Nucleus accumbens (tissue), 56 donors: Measurements from ENCODE around the gene TGFB3.
A peak's percentile ranks its signal among the peaks of the same experiment; 100 is the strongest.

Experiments
- DNase-seq, 56 donors: peaks; one replicate each; lab custom pipeline; 2025; lab: John Stamatoyannopoulos, UW

The TGFB3 gene

GRCh38 chr14:75987201-75987970, 5.6 kb upstream of the TGFB3 start:
- DNase-seq: no peak

- DNase-seq: no peak
These were observed 4.6 kb upstream of the TGFB3 start for GRCh38 chr14:75986439-75986765.

- DNase-seq: peak in 55 of 56 donors; percentile 54 to 97 (median 85)
These were observed 4.0 kb upstream of the TGFB3 start, which contains the start of gene IFT43 for GRCh38 chr14:75985618-75986438. Gene IFT43 (plus strand): TSS chr14:75985763. CDS start chr14:75985787, 24 bp downstream.

- no peak for DNase-seq
These were observed 2.9 kb upstream of the TGFB3 start for GRCh38 chr14:75984674-75985073.

- no peak for DNase-seq
These were observed 1.2 kb upstream of the TGFB3 start for GRCh38 chr14:75983019-75983358.

GRCh38 chr14:75982266-75983018, 647 bp upstream of the TGFB3 start:
- DNase-seq: peak in 55 of 56 donors; percentile 21 to 91 (median 80)

GRCh38 chr14:75980856-75981255, 939 bp downstream of the TGFB3 start:
- peak in 3 of 56 donors; percentile 25 to 39 (median 28) for DNase-seq

GRCh38 chr14:75979648-75980565, 1.9 kb downstream of the TGFB3 start:
- peak in 43 of 56 donors; percentile 9 to 69 (median 31) for DNase-seq

- DNase-seq: peak in 30 of 56 donors; percentile 9 to 59 (median 32)
These were observed 2.7 kb downstream of the TGFB3 start for GRCh38 chr14:75979071-75979571.

GRCh38 chr14:75978249-75978731, 3.5 kb downstream of the TGFB3 start:
- DNase-seq: no peak

GRCh38 chr14:75977582-75977943, 4.2 kb downstream of the TGFB3 start:
- no peak for DNase-seq

GRCh38 chr14:75976826-75977581, 4.8 kb downstream of the TGFB3 start:
- peak in 1 of 56 donors; percentile 4 for DNase-seq

GRCh38 chr14:75972801-75973421, 8.9 kb downstream of the TGFB3 start:
- DNase-seq: no peak

- DNase-seq: no peak
These were observed 10.3 kb downstream of the TGFB3 start for GRCh38 chr14:75971509-75971908.

GRCh38 chr14:75970989-75971388, 10.8 kb downstream of the TGFB3 start:
- no peak for DNase-seq

GRCh38 chr14:75969891-75970290, 11.9 kb downstream of the TGFB3 start:
- no peak for DNase-seq

- no peak for DNase-seq
These were observed 12.7 kb downstream of the TGFB3 start for GRCh38 chr14:75969126-75969525.

- no peak for DNase-seq
These were observed 13.3 kb downstream of the TGFB3 start for GRCh38 chr14:75968456-75968855.
